Mucosa of stomach (tissue), 1 donor: ENCODE measurements around the gene ADAMTS17.

Experiments used
- H3K27me3 ChIP-seq: one replicate; pipeline ENCODE4 v1.7.0; 2013; ENCODE audit warnings: mild to moderate bottlenecking, low read length; ENCODE audit not compliant: control insufficient read depth, insufficient read depth
- H3K36me3 ChIP-seq: one replicate; pipeline ENCODE4 v1.7.0; 2013; ENCODE audit warnings: low read length; ENCODE audit not compliant: control insufficient read depth, insufficient read depth
- H3K4me1 ChIP-seq: one replicate; pipeline ENCODE4 v1.7.0; 2013; ENCODE audit warnings: mild to moderate bottlenecking, low read length; ENCODE audit not compliant: control insufficient read depth, insufficient read depth
- H3K4me3 ChIP-seq: one replicate; pipeline ENCODE4 v1.7.0; 2013; ENCODE audit warnings: low read length
- H3K9ac ChIP-seq: one replicate; pipeline ENCODE4 v1.7.0; 2013; ENCODE audit warnings: mild to moderate bottlenecking, low read length, moderate library complexity
- H3K9me3 ChIP-seq: one replicate; pipeline ENCODE4 v1.7.0; 2013; ENCODE audit warnings: mild to moderate bottlenecking, low read length, moderate library complexity; ENCODE audit not compliant: control insufficient read depth
- donor health status: Pancreatic carcinoma.

ADAMTS17 gene

DNA sequence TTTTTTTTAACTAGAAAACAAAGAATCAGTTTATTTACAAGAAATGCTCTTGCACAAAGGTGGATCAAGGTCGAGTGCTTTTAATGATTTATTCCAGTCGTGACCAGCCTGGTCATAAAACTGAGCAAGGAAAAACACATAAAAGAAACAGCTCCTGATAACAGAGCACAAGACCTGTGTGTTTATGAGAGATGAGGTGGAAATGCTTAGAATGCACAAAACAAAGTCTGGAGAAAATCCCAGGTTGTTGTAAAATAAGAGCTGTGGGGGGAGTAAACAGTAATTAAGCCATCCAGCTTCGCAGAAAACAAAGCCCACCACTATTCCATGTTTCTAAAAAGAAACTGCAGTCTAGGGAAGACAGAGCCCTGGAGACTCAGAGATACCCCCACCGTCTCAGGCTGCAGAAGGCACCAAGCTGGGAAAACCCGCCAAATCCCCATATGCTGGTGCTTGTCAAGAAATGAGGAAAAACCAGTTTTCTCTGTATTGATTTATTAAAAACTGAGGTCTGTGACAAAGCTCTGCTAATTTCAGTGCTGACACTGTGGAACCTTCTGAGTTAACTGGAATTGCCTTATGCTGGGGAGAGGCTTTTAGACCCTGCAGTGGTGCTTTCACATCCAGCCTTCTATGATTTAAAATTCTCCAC lies 139.3 kb downstream of the ADAMTS17 start:
- H3K9ac ChIP-seq: no peak overlapping the region
- peaks cover 3% of the 10 kb centered on the region for H3K4me1 ChIP-seq
- H3K9me3 ChIP-seq: no peaks in the 10 kb centered on the region
- no peaks in the 10 kb centered on the region for H3K27me3 ChIP-seq
- H3K36me3 ChIP-seq: no peaks in the 10 kb centered on the region
- no peak overlapping the region for H3K4me3 ChIP-seq

DNA sequence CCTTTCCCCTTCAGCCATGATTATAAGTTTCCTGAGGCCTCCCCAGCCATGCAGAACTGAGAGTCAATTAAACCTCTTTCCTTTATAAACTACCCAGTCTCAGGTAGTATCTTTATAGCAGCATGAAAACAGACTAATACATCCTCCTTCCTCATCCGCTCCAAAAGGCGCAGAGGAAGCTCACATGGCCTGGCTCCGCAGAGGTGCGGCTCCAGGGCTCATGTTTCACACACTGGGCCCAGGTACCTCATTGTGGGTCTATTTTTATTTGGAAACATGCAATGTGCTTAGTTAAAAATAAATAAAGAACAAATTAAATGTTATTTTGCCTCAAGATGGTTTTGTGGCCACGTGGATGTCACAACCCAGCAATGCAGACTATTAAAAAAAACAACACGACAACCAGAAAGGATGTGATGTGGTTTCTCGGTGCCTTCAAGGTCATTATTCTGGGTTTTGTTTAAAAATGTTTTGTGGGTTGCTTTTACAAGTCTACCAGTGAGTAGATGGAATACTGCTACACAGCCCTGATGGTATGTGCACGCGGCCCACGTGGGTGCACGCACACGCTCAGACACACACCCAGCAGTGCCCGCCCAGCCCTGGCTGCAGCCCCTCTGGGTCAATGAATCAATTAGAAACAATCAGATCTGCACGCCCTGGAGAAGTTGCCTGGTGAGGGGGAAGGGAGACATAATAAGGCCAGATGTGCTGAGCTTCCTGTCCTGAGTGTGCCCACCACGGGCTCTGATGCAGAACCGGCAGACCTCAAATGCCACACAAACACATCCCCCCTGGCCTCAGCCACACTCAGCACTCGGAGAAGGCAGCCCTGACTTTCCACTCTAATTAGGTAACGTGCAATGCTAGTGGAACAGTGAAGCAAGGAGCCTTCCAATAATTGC lies 140.1 kb downstream of the ADAMTS17 start:
- no peak overlapping the region for H3K4me3 ChIP-seq
- H3K9me3 ChIP-seq: no peaks in the 10 kb centered on the region
- no peaks in the 10 kb centered on the region for H3K27me3 ChIP-seq
- H3K36me3 ChIP-seq: no peaks in the 10 kb centered on the region
- H3K9ac ChIP-seq: no peak overlapping the region
- peaks cover 3% of the 10 kb centered on the region for H3K4me1 ChIP-seq

DNA sequence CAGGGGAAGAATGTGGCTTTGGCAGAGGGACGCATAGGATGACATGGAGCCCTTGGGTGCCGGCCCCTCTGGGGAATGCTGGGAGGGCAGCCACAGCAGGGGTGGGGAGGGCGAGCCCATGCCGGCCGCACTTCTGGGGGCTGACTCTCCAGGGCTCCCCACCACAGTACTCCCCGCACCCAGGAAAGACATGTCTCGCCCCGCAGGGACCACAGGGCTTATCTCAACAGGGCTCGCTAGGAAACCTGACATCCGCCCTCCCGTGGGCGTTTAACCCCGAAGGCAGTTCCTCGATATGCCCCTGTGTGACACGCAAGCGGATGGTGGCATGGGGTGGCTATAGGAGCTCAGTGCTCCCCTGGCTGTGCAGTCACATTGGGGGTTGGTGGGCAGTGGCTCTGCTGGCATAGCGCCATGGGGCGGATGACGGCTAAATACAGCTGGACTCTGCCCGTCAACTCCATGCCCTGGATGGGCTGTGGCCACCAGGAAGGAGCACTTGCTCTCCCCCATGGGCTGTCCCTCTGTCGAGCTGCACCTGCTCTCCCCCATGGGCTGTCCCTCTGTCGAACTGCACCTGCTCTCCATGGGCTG lies 141.4 kb downstream of the ADAMTS17 start:
- H3K4me3 ChIP-seq: no peak overlapping the region
- H3K36me3 ChIP-seq: no peaks in the 10 kb centered on the region
- H3K9ac ChIP-seq: no peak overlapping the region
- H3K9me3 ChIP-seq: no peaks in the 10 kb centered on the region
- peaks cover 3% of the 10 kb centered on the region for H3K4me1 ChIP-seq
- H3K27me3 ChIP-seq: no peaks in the 10 kb centered on the region

DNA sequence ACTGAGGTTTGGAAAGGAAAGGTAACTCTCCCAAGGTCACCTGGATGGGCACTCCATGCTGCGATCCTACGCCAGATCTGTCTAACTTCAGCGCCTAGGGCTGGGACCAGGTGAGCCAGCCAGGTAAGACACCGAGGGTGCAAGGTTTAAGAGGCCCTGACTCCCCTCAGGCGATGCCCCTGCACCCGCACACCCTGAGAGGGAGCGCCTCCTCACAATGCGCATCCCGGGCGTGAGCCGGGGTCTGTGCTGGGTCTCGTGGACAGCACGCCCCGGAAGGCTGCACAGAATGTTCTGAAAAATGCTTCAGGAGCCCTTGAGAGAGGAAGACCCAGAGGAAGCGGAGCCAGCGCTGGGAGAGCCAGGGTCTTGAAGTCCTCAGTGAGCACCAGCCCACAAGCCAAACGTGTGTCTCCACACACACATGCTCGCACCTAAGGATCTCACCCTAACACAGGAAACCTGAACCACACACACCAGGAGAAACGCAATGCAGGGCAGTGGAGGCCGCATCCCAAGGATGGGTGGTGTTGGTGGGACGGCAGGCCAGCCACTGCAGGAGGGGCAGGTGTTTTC lies 142.0 kb downstream of the ADAMTS17 start:
- no peak overlapping the region for H3K9ac ChIP-seq
- H3K4me1 ChIP-seq: peaks cover 3% of the 10 kb centered on the region
- no peaks in the 10 kb centered on the region for H3K9me3 ChIP-seq
- no peaks in the 10 kb centered on the region for H3K27me3 ChIP-seq
- no peaks in the 10 kb centered on the region for H3K36me3 ChIP-seq
- no peak overlapping the region for H3K4me3 ChIP-seq

DNA sequence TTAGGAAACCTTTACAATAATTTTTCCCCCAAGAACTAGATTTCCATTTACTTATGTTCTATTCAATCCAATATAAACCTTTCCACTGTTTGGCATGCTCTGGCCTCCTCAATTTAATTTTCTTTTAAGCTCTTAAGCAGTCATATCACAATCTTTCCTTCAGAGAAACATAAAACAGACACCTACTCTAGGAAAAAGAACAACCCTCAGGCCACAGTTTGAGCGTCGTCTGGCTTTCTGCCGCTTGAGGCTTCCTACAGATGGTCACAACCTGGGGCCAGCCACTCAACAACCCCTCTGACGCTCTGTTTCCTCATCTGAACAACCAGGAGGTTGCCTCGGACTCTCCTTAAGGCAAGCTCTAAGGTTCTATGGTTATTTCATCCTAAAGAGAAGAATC lies 143.3 kb downstream of the ADAMTS17 start:
- Histone ChIP-seq H3K9me3 (no peaks in the 10 kb centered on the region), H3K4me3 (no peak overlapping the region), H3K27me3 (no peaks in the 10 kb centered on the region), H3K36me3 (no peaks in the 10 kb centered on the region), H3K4me1 (peaks cover 3% of the 10 kb centered on the region), H3K9ac (no peak overlapping the region)

DNA sequence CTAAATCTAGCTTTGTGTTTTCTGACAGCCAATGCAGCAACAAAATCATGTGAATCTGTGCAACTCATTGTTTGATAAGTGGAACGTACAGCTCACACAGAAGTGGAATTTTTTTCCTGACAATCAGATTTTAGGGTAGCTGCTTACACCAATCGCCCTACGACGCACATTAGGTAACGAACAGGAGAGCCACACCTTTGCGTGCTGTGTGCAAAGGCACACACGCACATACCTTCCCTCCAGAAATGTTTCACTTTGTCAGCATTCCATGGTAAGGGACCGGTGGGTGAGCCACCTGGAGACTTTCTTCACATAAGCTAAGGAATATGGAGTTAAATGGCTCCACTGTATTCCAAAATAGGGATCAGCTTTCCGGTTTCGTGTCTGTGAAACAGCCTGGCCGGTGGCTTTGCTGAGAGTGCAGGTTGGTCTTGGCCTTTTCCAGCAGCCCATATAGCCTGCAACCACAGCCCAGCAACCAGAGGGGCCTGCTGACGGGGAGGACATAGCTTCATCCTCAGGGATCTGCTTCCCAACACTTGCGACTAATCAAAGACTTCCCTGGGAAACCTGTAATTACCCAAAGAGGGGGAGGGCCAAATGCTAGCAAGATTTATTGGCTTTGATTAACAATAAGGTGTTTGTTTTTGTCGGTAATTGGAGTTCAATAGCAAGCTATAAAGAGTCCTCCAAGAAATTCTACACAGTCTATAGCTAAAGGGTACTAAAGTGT lies 145.3 kb downstream of the ADAMTS17 start:
- Histone ChIP-seq H3K27me3 (no peaks in the 10 kb centered on the region), H3K9ac (no peak overlapping the region), H3K4me1 (peaks cover 3% of the 10 kb centered on the region), H3K36me3 (no peaks in the 10 kb centered on the region), H3K4me3 (no peak overlapping the region), H3K9me3 (no peaks in the 10 kb centered on the region)

DNA sequence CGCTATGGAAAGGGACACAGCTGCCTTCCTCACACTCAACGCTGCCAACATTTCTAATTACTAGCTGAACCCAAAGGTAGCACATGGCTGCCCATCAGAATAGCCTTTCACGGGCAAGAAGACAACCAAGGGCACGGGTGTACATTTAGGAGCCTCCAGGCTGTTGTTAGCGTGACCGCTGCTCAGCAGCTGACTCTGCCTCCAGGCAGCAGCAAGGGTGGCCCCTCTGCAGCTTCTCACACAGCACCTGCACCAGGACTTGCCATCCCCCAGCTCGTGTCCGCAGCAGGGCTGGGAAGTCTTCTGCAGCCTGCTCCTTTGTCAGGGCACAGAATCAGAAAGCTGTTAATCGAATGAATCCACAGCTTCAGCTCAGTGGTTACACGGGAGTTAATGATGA lies 146.8 kb downstream of the ADAMTS17 start:
- H3K27me3 ChIP-seq: no peaks in the 10 kb centered on the region
- no peak overlapping the region for H3K9ac ChIP-seq
- H3K4me3 ChIP-seq: no peak overlapping the region
- H3K9me3 ChIP-seq: no peaks in the 10 kb centered on the region
- H3K36me3 ChIP-seq: no peaks in the 10 kb centered on the region
- no peaks in the 10 kb centered on the region for H3K4me1 ChIP-seq

DNA sequence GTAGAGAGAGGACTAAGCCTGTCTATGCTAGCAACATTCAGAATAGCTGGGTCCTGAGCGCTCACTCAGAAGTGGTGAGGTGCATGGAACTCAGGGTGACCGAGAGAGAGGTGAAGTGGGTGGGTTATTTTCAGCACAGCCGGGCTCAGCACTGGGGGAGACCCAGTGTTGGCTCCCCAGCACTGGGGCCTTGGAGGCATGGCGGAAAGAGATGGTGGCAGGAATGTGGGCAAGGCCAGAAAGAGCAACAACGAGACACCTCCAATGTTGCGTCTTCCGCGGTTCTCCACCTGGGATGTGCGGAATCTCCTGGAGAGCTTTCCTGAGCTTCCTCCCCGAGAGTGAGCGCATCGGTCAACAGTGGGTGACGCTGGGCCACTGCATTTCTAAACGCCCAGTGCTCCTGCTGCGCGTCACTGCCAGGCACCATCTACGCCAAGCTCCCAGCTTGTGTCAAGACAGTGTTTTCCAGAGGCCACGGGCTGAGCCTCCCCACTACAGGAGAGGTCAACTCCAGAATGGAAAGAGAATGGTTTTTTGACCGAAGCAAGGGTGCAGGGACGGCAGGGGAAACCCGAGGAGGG lies 148.4 kb downstream of the ADAMTS17 start:
- no peaks in the 10 kb centered on the region for H3K27me3 ChIP-seq

DNA sequence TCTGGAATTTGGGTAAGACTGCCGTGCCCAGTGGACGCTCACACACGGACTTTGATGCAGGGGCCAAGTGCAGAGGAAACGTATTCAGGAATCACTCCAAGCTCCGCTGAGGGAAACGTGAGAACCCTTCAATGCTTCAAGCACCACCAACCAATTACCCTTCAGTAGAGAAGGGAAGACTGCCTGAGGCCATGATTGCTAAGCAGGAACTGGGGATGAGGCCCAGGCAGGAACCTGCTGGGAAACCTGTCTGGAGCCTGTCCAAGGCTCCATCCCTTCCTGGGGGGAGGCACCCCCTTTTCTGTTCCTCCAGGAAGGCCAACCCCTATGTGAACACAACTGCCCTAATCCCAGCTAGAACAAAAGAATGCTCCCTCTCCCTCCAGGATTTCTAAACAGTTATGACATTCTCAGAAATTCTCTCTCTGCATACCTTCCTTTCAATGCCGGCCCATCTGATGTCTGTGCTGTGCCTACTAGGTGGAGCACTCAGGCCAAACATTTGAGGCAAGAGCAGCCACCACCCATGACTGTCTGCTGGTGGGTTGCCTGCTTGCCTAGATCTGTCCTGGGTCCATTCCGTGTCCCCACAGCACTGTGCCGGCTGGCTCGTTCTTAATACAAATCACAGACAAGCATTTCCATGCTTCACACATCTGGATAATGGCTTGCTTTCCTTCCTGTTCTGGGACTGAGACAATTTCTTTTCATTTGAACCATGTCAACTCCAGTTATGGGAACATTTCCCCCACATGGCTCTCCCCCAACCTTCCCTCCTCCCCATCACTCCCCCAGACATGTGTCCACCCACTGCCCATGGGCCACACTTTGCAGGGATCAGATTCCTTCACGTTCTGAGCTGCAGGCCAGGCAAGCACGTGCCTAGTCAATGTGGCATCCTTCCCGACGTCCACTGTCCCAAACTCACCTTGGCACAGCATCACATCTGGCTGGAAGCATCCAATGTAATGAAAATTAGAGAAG lies 149.4 kb downstream of the ADAMTS17 start:
- Histone ChIP-seq H3K36me3 (no peaks in the 10 kb centered on the region), H3K27me3 (no peaks in the 10 kb centered on the region), H3K4me3 (no peak overlapping the region), H3K9ac (no peak overlapping the region), H3K4me1 (no peaks in the 10 kb centered on the region), H3K9me3 (no peaks in the 10 kb centered on the region)

More for the DNA sequence above, 148.4 kb downstream of the ADAMTS17 start:
- Histone ChIP-seq H3K4me3 (no peak overlapping the region), H3K4me1 (no peaks in the 10 kb centered on the region), H3K36me3 (no peaks in the 10 kb centered on the region), H3K9ac (no peak overlapping the region), H3K9me3 (no peaks in the 10 kb centered on the region)

DNA sequence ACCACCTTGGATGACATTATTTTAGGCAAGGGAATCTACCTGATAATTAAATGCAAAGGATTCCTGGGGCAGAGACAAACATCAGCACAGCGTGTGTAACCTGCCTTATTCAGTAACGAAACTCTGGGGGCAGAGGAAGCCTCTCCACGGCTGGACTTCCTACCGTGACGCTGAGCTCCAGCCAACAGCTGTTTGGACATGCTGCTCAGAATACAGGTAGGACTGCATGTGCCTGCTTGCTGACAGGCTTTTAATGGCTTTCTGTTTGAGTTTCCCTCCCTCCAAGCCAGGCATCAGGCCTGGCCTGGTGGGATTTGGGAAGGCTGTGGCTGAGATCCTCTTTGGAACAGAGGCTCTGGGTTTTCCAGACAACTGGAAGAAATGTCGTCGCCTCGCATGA lies 150.6 kb downstream of the ADAMTS17 start:
- no peaks in the 10 kb centered on the region for H3K4me1 ChIP-seq
- H3K9ac ChIP-seq: no peak overlapping the region
- no peaks in the 10 kb centered on the region for H3K9me3 ChIP-seq
- no peak overlapping the region for H3K4me3 ChIP-seq
- H3K36me3 ChIP-seq: no peaks in the 10 kb centered on the region
- H3K27me3 ChIP-seq: no peaks in the 10 kb centered on the region
